Activated CD8-positive, alpha-beta T cell treated with anti-CD3 and anti-CD28 coated beads, Interleukin-2, amount 10 ng/mL, durations not matched to agents 7 days and 5 days (primary cell): ENCODE results near the gene LRRC45. TPM values are rescaled to one million over a fixed set of nuclear protein-coding genes. Genes with fewer than 3 reads are reported as not detected.

ENCODE experiments used
- ATAC-seq: fragments of 150-1000 bp; cut with Tn5 transposase; one replicate; pipeline ENCODE4 v1.10.0; 2021; ENCODE audit warnings: moderate library complexity
- CTCF ChIA-PET: fragments of 350-600 bp; sonication (Branson Sonifier 250); formaldehyde crosslinking; loops from one replicate; lab custom pipeline; 2021; ENCODE audit warnings: antibody characterized with exemption; lab: Charles Lee
- POLR2A ChIA-PET: fragments of 350-600 bp; sonication (Branson Sonifier 250); formaldehyde crosslinking; loops from one replicate; lab custom pipeline; 2021; ENCODE audit warnings: antibody characterized with exemption; lab: Charles Lee
- DNase-seq: peaks from one replicate; pipeline ENCODE4 v3.0.0-alpha.2; 2020
- H3K27ac Mint-ChIP-seq: one replicate; pipeline ENCODE4 v1.8.0; 2021; ENCODE audit warnings: mild to moderate bottlenecking, mixed read lengths
- H3K27me3 Mint-ChIP-seq: one replicate; pipeline ENCODE4 v1.8.0; 2021; ENCODE audit warnings: low read depth, mixed read lengths
- H3K36me3 Mint-ChIP-seq: one replicate; pipeline ENCODE4 v1.8.0; 2021; ENCODE audit warnings: low read depth, mixed read lengths
- H3K4me1 Mint-ChIP-seq: one replicate; pipeline ENCODE4 v1.8.0; 2021; ENCODE audit warnings: low read depth, mixed read lengths
- H3K4me3 Mint-ChIP-seq: one replicate; pipeline ENCODE4 v1.8.0; 2021; ENCODE audit warnings: mild to moderate bottlenecking, mixed read lengths
- H3K9me3 Mint-ChIP-seq: one replicate; pipeline ENCODE4 v1.8.0; 2022; ENCODE audit warnings: mixed read lengths; ENCODE audit not compliant: insufficient read depth
- total RNA-seq, 2 experiments: library from RNA; stranded (reverse); gene quantifications; one replicate each; pipeline ENCODE4 v1.2.3, GENCODE V29; 2021

Gene LRRC45
- total RNA-seq, 2 experiments from 2014 or later: 58.3 to 58.9 TPM

DNA sequence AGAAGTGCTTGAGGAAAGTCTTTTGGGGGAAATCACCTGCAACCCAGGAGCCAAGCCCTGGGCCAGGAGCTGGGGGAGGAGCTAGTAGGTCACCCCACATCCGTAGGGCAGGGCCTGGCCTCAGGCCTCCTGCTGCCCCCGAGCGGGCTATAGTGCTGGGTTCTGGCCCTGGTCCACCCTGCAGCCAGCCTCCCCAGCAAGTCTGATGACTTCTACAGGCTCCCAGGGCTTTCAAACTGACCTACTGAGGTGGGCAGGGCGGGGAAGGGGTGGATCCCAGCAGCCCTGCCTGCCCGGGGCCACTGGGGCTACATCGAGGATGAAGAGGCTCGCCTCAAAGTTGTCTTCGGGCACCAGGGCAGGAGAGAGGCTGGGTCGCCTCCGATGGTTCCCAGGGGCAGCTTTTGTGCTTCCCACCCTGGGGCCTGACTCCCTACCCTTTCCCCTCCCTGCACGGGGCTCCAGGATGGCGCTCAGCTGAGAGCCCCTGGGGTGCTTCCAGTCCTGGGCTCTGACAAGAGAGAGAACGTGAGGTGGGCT, 5.4 kb upstream of the LRRC45 start:
- Mint-ChIP-seq H3K36me3 (peaks cover 9% of the 10 kb centered on the region), H3K4me3 (no peak overlapping the region), H3K4me1 (peaks cover 14% of the 10 kb centered on the region), H3K27ac (no peak overlapping the region), H3K27me3 (no peaks in the 10 kb centered on the region), H3K9me3 (no peaks in the 10 kb centered on the region)
- ATAC-seq: no peak
- DNase-seq: no peak
- ChIA-PET POLR2A (interaction anchor here (0.6 to 0.8 kb wide), 2 partner anchors 8 to 41 kb away, joined by 3 read pairs; no protein-coding TSS in a partner anchor), CTCF (interaction anchor here (2.7 kb wide), 1 partner anchor 58 kb away, joined by 14 read pairs; no protein-coding TSS in a partner anchor)

DNA sequence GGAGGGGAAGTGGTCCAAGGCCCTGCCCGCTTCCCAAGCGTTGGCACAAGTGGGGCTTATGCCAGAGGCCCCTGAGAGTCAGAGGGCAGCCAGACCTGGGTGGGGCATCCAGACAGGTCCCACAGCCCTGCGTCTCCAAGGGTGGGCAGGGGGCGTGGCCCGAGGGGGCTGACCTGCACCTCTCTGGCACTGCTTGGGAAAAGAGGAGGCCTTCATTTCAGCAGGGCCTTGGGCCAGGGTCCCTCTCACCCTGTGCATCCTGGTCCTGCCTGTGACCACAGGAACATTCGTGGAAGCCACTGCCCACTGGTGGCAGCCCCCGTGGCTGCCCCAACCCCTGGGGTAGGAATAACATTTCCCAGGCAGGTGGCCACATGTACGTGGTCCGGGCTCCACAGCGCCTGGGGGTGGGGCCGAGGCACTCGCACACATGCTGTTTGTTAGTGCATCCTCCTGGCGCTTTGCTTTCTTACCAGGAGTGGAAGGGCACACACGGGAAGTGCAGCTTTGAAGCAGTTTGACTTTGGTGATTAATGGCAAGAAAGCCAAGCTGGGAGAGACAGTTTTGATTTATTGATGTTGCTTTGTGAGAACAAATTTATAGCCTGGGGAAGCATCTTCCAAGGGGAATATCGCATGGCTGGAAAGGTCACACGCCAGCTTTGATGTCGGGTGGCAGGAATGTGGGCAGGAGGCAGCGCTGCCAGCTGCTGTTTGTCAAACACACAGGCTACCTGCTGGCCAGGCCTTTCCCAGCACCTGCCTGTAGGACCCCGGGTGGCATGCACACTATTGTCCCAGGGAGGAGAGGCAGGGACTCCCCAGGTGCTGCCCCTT, 4.7 kb upstream of the LRRC45 start:
- Mint-ChIP-seq H3K36me3 (peaks cover 9% of the 10 kb centered on the region), H3K27me3 (no peaks in the 10 kb centered on the region), H3K27ac (no peak overlapping the region), H3K4me3 (no peak overlapping the region), H3K9me3 (no peaks in the 10 kb centered on the region), H3K4me1 (peaks cover 14% of the 10 kb centered on the region)
- DNase-seq: no peak
- ChIA-PET POLR2A (interaction anchor here (0.6 to 0.8 kb wide), 2 partner anchors 9 to 42 kb away, joined by 3 read pairs; no protein-coding TSS in a partner anchor), CTCF (interaction anchor here (1.7 to 6.1 kb wide), 3 partner anchors 58 to 68 kb away, joined by 4 to 138 read pairs (median 14); partner anchors contain the start of gene NOTUM)
- ATAC-seq: no peak

DNA sequence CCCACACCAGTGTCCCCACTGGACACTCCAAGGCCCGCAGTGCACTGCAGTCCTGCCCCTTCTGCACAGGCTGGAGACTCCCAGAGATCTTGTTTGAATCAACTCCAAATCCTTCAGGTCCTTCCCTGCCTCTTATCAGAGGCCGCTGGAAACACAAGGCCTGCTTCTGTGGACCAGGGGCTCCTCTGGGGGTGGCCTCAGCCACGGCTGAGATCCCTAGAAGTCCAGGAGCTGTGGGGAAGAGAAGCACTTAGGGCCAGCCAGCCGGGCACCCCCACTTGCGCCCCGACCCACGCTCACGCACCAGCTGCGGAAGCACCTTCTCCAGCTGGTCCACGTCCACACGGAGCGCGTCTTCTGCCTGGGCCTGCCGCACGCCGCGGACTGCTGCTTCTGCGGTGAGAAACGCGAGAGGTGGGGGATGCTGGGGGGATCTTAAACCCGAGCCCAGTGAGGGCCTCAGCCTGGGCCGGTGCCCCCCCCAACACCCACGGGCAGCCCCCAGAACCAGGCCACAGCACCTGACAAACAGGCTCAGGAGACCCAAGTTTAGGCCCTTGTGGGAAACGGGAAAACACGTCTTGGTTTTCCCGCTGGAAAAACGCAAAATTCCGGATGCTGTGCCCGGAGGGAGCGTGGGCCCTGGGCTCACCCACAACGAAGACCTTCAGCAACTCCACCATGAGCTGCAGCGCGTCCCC, 4.0 kb upstream of the LRRC45 start:
- ChIA-PET CTCF (interaction anchor here (0.6 to 6.1 kb wide), 22 partner anchors 8 to 179 kb away, joined by 3 to 138 read pairs (median 4); partner anchors contain the start of genes DCXR, MAFG, NOTUM and PYCR1), POLR2A (interaction anchor here (0.9 kb wide), 1 partner anchor 10 kb away, joined by 3 read pairs; no protein-coding TSS in a partner anchor)
- no peak for ATAC-seq
- Mint-ChIP-seq H3K27ac (no peak overlapping the region), H3K4me3 (no peak overlapping the region), H3K4me1 (peaks cover 18% of the 10 kb centered on the region), H3K9me3 (no peaks in the 10 kb centered on the region), H3K36me3 (peaks cover 9% of the 10 kb centered on the region), H3K27me3 (no peaks in the 10 kb centered on the region)
- DNase-seq: no peak

DNA sequence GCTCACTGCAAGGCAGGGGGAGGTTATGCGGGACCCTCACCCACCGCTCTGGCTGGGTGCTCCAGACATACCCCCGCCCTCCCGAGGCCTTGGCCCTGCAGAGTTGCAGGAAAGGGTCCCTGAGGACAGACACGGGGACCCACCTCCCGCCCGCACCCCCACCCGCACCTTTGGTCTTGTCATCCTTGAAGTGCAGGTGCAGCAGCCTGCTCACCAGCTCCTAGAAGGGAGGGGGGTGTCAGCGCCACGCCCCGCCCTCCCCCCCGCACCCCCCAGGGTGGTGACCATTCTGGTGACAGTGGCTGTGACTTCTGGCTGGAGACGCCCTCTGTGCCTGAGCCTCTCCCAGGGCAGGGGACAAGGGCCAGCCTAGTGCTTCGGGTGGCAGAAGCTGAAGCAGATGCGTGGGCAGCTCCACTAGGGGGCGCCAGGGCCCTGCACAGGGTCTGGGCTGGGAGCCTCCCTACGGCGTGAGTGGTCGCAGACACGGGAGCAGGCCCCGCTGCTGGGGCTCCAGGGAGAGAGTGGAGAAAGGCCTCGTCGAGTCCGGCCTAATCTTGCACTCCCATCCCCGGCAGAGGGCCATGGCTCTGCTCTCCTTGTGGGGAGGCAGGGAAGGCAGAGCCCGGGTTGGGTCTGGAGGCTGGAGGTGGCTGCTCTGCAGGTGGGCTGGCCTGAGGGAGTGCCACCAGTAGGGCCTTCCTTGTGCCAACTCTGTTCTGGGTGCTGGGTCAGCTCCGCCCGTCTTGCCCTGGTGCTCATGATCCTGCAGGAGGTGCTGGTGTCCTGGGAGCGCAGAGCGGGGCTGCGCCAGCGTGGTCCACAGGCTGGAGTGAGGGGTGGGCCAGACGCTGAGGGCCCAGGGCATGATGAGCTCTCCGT, 3.2 kb upstream of the LRRC45 start:
- ATAC-seq: no peak
- Mint-ChIP-seq H3K4me3 (peak overlapping the region; percentile 15), H3K27me3 (no peaks in the 10 kb centered on the region), H3K27ac (no peak overlapping the region), H3K9me3 (no peaks in the 10 kb centered on the region), H3K36me3 (peaks cover 9% of the 10 kb centered on the region), H3K4me1 (peaks cover 21% of the 10 kb centered on the region)
- ChIA-PET CTCF (interaction anchor here (0.6 to 6.1 kb wide), 27 partner anchors 9 to 351 kb away, joined by 3 to 138 read pairs (median 4); partner anchors contain the start of genes DCXR, MAFG, NOTUM and PYCR1), POLR2A (interaction anchor here (0.7 to 0.9 kb wide), 2 partner anchors 11 to 130 kb away, joined by 3 read pairs; no protein-coding TSS in a partner anchor)
- DNase-seq: peak; percentile 76

DNA sequence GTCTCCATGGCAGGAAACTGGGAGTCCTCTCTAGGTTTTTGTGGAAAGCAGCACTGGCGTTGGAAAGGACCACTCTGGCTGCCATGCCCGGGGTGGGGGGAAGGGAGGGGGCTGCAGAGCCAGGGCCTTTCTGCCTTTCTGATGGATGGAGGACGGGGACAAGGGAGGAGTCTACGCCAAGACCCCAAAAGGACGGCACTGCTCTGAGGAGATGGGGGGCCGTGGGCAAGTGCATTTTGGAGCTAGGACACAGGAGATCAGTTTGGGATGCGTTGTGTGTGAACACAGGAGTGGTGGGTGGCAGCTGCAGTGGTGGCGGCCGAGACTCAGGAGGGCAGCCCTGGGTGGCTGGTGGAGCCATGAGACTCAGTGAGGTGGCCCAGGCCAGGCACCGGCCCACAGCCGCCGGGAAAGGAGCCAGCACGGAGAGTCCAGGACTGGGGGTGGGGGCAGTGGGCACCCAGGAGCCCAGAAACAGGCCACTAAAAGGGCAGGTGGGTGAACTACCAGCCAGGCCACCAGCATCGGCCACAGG, 2.5 kb upstream of the LRRC45 start:
- Mint-ChIP-seq H3K4me1 (peaks cover 25% of the 10 kb centered on the region), H3K36me3 (peaks cover 11% of the 10 kb centered on the region), H3K9me3 (no peaks in the 10 kb centered on the region), H3K27me3 (no peaks in the 10 kb centered on the region), H3K27ac (no peak overlapping the region), H3K4me3 (peak overlapping the region; percentile 89)
- CTCF ChIA-PET: interaction anchor here (0.7 to 6.1 kb wide), 24 partner anchors 9 to 350 kb away, joined by 3 to 138 read pairs (median 4); partner anchors contain the start of genes DCXR, MAFG, NOTUM and PYCR1
- POLR2A ChIA-PET: interaction anchor here (0.7 to 1.8 kb wide), 3 partner anchors 61 to 131 kb away, joined by 3 to 12 read pairs (median 3); partner anchors contain the start of gene MAFG
- DNase-seq (no peak), ATAC-seq (no peak)

DNA sequence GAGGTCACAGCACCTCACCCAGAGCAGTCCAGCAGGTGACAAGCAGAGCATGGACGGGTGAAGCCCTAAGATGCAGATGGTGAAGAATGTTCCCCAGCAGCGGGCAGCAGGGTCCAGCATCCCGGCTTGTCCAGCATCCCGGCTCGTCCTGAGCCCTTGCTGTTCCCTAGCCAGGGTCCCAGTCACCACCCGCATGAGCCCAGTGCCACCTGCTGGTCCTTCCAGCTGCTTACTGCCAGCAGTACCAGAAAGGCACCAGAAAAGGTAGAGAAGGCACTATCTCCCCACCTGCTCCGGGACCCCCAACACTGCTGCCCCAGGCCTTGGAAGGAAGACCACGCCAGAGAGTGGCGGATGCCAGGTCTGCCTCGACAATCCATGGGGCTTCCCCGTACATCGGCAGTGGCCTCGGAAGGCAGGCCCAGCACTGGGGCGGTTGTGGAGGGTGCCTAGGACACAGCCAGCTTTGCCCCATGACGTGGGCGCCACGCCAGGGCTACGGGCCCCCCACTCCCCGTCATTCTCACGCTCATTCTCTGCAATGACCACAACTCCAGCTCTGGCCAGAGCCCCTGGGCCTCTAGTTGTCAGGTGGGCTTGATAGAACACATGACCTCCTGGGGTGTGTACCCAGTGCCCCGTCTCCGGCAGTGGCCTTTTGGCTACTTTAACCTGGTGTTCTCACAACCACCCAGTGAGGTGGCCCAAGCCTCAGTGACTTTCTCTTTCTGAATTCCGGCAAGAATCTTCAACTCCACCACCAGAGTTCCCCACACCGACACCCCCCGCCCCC, 1.8 kb upstream of the LRRC45 start:
- Mint-ChIP-seq H3K9me3 (no peaks in the 10 kb centered on the region), H3K4me1 (peaks cover 29% of the 10 kb centered on the region), H3K27ac (peak overlapping the region; percentile 83), H3K27me3 (no peaks in the 10 kb centered on the region), H3K36me3 (peaks cover 14% of the 10 kb centered on the region), H3K4me3 (peak overlapping the region; percentile 89)
- POLR2A ChIA-PET: interaction anchor here (0.9 to 2.8 kb wide), 5 partner anchors 10 to 94 kb away, joined by 3 to 12 read pairs (median 4); partner anchors contain the start of genes DCXR and MAFG
- DNase-seq (peak; percentile 77), ATAC-seq (no peak)
- CTCF ChIA-PET: interaction anchor here (1.0 to 6.1 kb wide), 14 partner anchors 9 to 350 kb away, joined by 3 to 138 read pairs (median 6); partner anchors contain the start of genes DCXR, MAFG, NOTUM and RAC3

DNA sequence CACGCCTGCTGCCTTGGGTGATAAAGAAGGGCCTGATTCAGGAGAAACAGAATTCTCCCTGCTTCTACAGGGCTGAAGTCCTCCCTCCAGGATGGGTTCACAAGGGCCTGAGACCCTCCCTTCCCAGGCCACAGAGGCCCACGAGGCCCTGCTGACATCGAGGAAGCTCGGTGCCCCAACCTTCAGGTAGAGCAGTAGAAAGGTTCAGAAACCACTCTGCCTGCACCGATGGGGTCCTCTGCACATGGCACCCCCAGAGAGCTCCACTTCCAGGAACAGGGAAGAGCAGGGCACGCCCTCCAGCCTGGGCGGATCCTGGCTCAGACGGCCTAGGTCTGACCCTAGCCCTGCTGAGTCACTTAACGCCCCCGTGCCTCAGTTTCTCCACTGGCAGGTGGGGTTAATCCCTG, 1.2 kb upstream of the LRRC45 start:
- Mint-ChIP-seq H3K27me3 (no peaks in the 10 kb centered on the region), H3K4me3 (peak overlapping the region; percentile 89), H3K9me3 (no peaks in the 10 kb centered on the region), H3K27ac (peak overlapping the region; percentile 83), H3K4me1 (peaks cover 35% of the 10 kb centered on the region), H3K36me3 (peaks cover 14% of the 10 kb centered on the region)
- ChIA-PET CTCF (interaction anchor here (1.0 to 6.1 kb wide), 8 partner anchors 9 to 152 kb away, joined by 3 to 138 read pairs (median 15); partner anchors contain the start of genes DCXR, MAFG, NOTUM and RAC3), POLR2A (interaction anchor here (0.7 to 2.8 kb wide), 5 partner anchors 11 to 62 kb away, joined by 3 to 12 read pairs (median 4); partner anchors contain the start of gene DCXR)
- no peak for DNase-seq
- no peak for ATAC-seq

DNA sequence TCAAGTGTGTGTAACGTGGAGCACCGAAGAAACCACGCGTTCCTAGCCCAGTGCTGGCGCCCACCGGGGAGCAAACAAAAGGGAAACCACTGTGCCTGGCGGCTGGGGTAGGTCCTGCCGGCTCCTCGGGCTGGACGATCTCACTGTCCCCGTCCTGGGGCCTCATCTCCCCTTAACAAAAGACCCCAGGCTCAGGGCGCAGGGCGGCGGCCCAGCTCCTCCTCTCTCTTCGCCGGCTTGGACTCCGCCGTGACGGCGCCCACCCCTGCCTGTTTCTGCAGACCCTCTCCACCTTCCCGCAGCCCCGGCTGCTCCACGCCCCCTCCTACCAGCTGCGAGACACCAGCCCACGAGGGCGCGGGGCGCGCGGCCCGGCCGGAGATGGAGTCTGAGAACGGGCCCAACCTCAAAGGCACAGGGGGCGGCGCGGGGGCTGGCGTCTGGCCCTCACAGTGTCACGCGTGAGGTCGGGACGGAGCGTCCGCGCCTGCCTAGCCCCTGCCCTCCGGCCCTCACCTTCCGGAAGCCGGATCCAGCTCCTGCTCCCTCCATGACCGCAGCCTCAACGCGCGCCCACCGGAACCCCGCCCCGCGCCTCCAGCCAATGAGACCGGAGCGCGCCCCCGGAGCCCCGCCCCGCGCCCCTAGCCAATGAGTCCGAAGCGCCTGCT, 660 bp upstream of the LRRC45 start, which contains the start of gene CENPX:
TSS of gene CENPX (minus strand) at position 569 of the 671 bp plus-strand sequence. CDS start at position 552, 17 bp downstream.
- ATAC-seq: no peak
- Mint-ChIP-seq H3K27ac (peak within 1 kb of the TSS; percentile 83), H3K4me1 (peaks cover 40% of the 10 kb centered on the region), H3K36me3 (peaks cover 17% of the 10 kb centered on the region), H3K4me3 (peak within 1 kb of the TSS; percentile 89), H3K27me3 (no peaks in the 10 kb centered on the region), H3K9me3 (no peaks in the 10 kb centered on the region)
- peak; percentile 43 for DNase-seq
- POLR2A ChIA-PET: interaction anchor here (0.6 to 2.8 kb wide), 7 partner anchors 11 to 348 kb away, joined by 3 to 12 read pairs (median 4); partner anchors contain the start of gene DCXR
- CTCF ChIA-PET: interaction anchor here (0.7 to 6.1 kb wide), 10 partner anchors 8 to 133 kb away, joined by 3 to 138 read pairs (median 8); partner anchors contain the start of genes DCXR, MAFG, NOTUM and RAC3
